GM12874 (cell line): ENCODE data around the gene CASP12.

ENCODE experiments used
- CTCF ChIP-seq: IDR thresholded peaks from 2 replicates; pipeline ENCODE4 v1.5.1; 2011; ENCODE audit warnings: low read depth, mild to moderate bottlenecking, control low read depth, low read length, moderate library complexity; ENCODE audit not compliant: insufficient read depth

CASP12 gene

GRCh38 chr11:104870910-104871309 lies 27.4 kb downstream of the CASP12 start:
- TF ChIP-seq CTCF: no peak

- TF ChIP-seq CTCF: no peak
Observed at GRCh38 chr11:104866815-104867214, 31.4 kb downstream of the CASP12 start.

- TF ChIP-seq CTCF: no peak
Observed at GRCh38 chr11:104858882-104859775, 39.1 kb downstream of the CASP12 start.

- TF ChIP-seq CTCF: no peak
Observed at GRCh38 chr11:104856607-104857006, 41.7 kb downstream of the CASP12 start.

- no peak for TF ChIP-seq CTCF
Observed at GRCh38 chr11:104855965-104856364, 42.3 kb downstream of the CASP12 start.

GRCh38 chr11:104853276-104853675 lies 45.0 kb downstream of the CASP12 start:
- TF ChIP-seq CTCF: no peak

- no peak for TF ChIP-seq CTCF
Observed at GRCh38 chr11:104852811-104853210, 45.4 kb downstream of the CASP12 start.
